ENCODE results near the gene PAFAH1B1. TPM values are rescaled to one million over a fixed set of nuclear protein-coding genes. Genes with fewer than 3 reads are reported as not detected.
A peak's percentile ranks its signal among the peaks of the same experiment; 100 is the strongest.

PAFAH1B1 gene
- total RNA-seq (2013; cell fraction: nucleolus; rRNA removed), result 307 and 312 TPM in 2 replicates
- total RNA-seq (2014; rRNA removed), result 28.9 and 30.1 TPM in 2 replicates
- 64.1 and 66.1 TPM in 2 replicates for total RNA-seq (2014; rRNA removed; fragmentation: Illumina TruSeq; extraction: Trizol)
- total RNA-seq (2021), result 94.4 and 96.8 TPM in 2 replicates
- 74.9 TPM for polyA plus RNA-seq (2011; ENCODE audit: low read depth)
- 107 and 117 TPM in 2 replicates for polyA plus RNA-seq (2011; rRNA removed)
- 43.3 and 60.4 TPM in 2 replicates for polyA plus RNA-seq (2011; cell fraction: cytosol; rRNA removed)
- polyA plus RNA-seq (2011; cell fraction: nucleus; rRNA removed), result 75.1 and 78.2 TPM in 2 replicates
- 87.4 and 107 TPM in 2 replicates for polyA plus RNA-seq (2012)
- polyA plus RNA-seq (2014; fragmentation: Illumina TruSeq; extraction: Trizol), result 61.2 and 87.3 TPM in 2 replicates
- polyA plus RNA-seq (2014; fragmentation: Nextera tagmentation; extraction: Ambion mirVana), result 10 to 100 TPM; 32.6 to 41.0 TPM
- polyA plus RNA-seq (2014; rRNA removed), result 47.6 and 48.8 TPM in 2 replicates
- polyA plus RNA-seq (2016; fragmentation: Nextera tagmentation; extraction: Ambion mirVana), result 10 to 100 TPM; 47.9 to 49.4 TPM
- 43.1 and 89.2 TPM in 2 replicates for polyA minus RNA-seq (2011; rRNA and poly(A)+ RNA removed)
- polyA minus RNA-seq (2011; cell fraction: cytosol; rRNA and poly(A)+ RNA removed), result 34.1 and 43.7 TPM in 2 replicates
- 19.5 and 24.9 TPM in 2 replicates for polyA minus RNA-seq (2011; cell fraction: nucleus; rRNA and poly(A)+ RNA removed)
- Bru-seq, nascent RNA, result percentile 92 among the genes with signal in this experiment
- BruChase-seq, experiment 1, labeled RNA remaining after a 6-hour chase, result percentile 94 among the genes with signal in this experiment
- percentile 94 among the genes with signal in this experiment for BruChase-seq, experiment 2, labeled RNA remaining after a 2-hour chase
- long read RNA-seq, experiment 1, full-length matches to known transcripts, result 11 of 17 reads
- long read RNA-seq, experiment 1, partial matches to known transcripts, result 2 of 17 reads
- long read RNA-seq, experiment 1, other reads (novel, unspliced or antisense), result 4 of 17 reads
- long read RNA-seq, experiment 2, full-length matches to known transcripts, result 80 of 132 reads
- long read RNA-seq, experiment 2, partial matches to known transcripts, result 17 of 132 reads
- long read RNA-seq, experiment 2, other reads (novel, unspliced or antisense), result 35 of 132 reads

DNA sequence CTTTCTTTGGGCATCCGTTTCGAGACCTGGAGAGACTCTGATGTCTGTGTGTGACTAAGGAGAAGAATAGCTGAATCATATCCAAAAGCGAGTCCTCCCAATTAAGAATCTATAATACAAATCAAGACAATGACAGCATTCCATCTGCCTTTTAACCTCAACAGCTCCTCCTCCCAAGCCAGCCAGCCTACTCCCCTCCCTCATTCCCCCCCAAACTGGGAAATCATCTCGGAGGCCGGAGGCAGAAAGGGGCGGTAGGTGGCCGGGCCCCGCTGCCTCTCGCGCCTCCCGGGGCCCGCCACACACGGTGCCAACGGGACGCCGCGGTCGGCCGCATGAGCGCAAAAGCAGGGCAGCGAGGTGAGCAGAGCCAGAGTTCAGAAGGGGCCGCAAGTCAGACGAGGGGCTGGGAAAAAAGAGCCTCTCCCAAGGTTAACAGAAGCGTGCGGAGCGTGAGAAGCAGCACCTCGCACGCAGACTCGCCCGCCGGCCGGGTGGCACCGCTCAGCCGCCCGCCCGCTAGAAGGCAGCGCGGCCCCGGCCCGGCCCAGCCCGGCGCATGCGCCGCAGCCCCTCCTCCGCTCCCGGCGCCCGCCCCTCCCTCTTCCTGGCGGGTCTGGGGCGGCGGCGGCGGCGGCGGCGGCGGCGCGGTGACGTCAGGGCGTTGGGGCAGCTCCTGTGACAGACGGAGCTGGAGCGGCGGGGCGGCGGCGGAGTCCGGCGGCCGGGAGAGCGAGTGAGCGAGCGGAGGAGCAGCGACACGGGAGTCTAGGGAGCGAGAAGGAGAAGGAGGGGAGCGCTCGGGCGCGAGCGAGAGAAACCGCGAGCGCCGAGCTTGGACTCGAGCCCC, at the start of gene PAFAH1B1:
Gene PAFAH1B1 (plus strand): TSS at position 684 of the 850 bp plus-strand sequence. CDS start 44,635 bp downstream, outside the sequence.
- peak within 1 kb of the TSS; percentile 89 for H3K27ac ChIP-seq (ENCODE audit: control insufficient read depth, insufficient read depth)
- peak within 1 kb of the TSS; percentile 89 for H3K9ac ChIP-seq (ENCODE audit: control insufficient read depth, insufficient read depth, low read length)
- BruUV-seq (replicated peaks), result TSS peak; percentile 94
- FAIRE-seq, result no peak
- DNase-seq (ENCODE audit: low read depth, low spot score), result peak; percentile 24
- peak; percentile 80 for ATAC-seq
- CTCF ChIA-PET, result interaction anchor here (0.6 to 1.5 kb wide), 4 partner anchors 41 to 261 kb away, joined by 3 to 4 read pairs (median 4); no protein-coding TSS in a partner anchor
- peak within 1 kb of the TSS; percentile 95 for H3K4me2 ChIP-seq (ENCODE audit: control insufficient read depth, insufficient read depth)
- no peaks in the 10 kb centered on the region for H3K4me1 ChIP-seq (ENCODE audit: control insufficient read depth, insufficient read depth, low read length)
- SMC1A ChIA-PET (ENCODE audit: uncharacterized antibody, unreplicated experiment), result interaction anchor here (0.7 to 1.2 kb wide), 4 partner anchors 12 to 227 kb away, joined by 3 read pairs; no protein-coding TSS in a partner anchor
- in situ Hi-C loops (cut with MboI), result no loop called here
- peak within 1 kb of the TSS; percentile 97 for H2AFZ ChIP-seq (ENCODE audit: control insufficient read depth, low read depth, low read length)
- H3K79me2 ChIP-seq (ENCODE audit: control insufficient read depth, insufficient read depth, low read length), result peaks cover 44% of the 10 kb centered on the region
- H3K27me3 ChIP-seq (replicated peaks in 1 of 2; ENCODE audit: control insufficient read depth in 2 of 2, insufficient read depth in 2 of 2, low read length in 1 of 2), result no peaks in the 10 kb centered on the region
- intact Hi-C loops (cut with micrococcal nuclease; ENCODE audit: unreplicated experiment), result loop anchor here (10.0 kb wide), 1 partner anchor 188 kb away; the partner anchor contains the start of gene MNT
- POLR2A ChIA-PET, result interaction anchor here (0.5 to 2.5 kb wide), 8 partner anchors 27 to 1670 kb away, joined by 3 to 6 read pairs (median 3); no protein-coding TSS in a partner anchor
- no peaks in the 10 kb centered on the region for H3K9me3 ChIP-seq (replicated peaks; ENCODE audit: control insufficient read depth, insufficient read depth, low read length)
- peak within 1 kb of the TSS; percentile 83 for H3K4me3 ChIP-seq
- no peaks in the 10 kb centered on the region for H3K36me3 ChIP-seq (ENCODE audit: control insufficient read depth in 2 of 2, insufficient read depth in 2 of 2, low read length in 1 of 2)
- RAD21 ChIA-PET (ENCODE audit: unreplicated experiment), result interaction anchor here (0.6 to 1.4 kb wide), 6 partner anchors 12 to 117 kb away, joined by 3 read pairs; no protein-coding TSS in a partner anchor
- 2% methylated on average over 32 of the region's 86 CpGs for WGBS (ENCODE audit: insufficient coverage, insufficient replicate concordance, low lambda C conversion rate, missing lambda C conversion rate)
- H4K20me1 ChIP-seq (ENCODE audit: control insufficient read depth, insufficient read depth), result no peaks in the 10 kb centered on the region
- peak; percentile 15; the same call in 1 of the 2 replicates for TF ChIP-seq POLR2AphosphoS2 (IDR thresholded peaks at IDR 0.05; ENCODE audit: low read depth, low read length)
- TF ChIP-seq NRF1 (conservative IDR thresholded peaks at IDR 0.05; ENCODE audit: low read depth, low read length), result peak; percentile 63
- no peak for TF ChIP-seq FOXM1 (IDR thresholded peaks at IDR 0.05; ENCODE audit: low read depth, low read length)
- TF ChIP-seq ATF7 (IDR thresholded peaks at IDR 0.05; ENCODE audit: low read depth), result no peak
- TF ChIP-seq EED (IDR thresholded peaks at IDR 0.05; ENCODE audit: low read depth), result no peak
- TF ChIP-seq DPF2 (IDR thresholded peaks at IDR 0.05), result 0 out of 2 replicates have a peak, but pooled peaks have one; percentile 41
- no peak for TF ChIP-seq SREBF2 (IDR thresholded peaks at IDR 0.05; ENCODE audit: low read length)
- TF ChIP-seq, protein P1, sequence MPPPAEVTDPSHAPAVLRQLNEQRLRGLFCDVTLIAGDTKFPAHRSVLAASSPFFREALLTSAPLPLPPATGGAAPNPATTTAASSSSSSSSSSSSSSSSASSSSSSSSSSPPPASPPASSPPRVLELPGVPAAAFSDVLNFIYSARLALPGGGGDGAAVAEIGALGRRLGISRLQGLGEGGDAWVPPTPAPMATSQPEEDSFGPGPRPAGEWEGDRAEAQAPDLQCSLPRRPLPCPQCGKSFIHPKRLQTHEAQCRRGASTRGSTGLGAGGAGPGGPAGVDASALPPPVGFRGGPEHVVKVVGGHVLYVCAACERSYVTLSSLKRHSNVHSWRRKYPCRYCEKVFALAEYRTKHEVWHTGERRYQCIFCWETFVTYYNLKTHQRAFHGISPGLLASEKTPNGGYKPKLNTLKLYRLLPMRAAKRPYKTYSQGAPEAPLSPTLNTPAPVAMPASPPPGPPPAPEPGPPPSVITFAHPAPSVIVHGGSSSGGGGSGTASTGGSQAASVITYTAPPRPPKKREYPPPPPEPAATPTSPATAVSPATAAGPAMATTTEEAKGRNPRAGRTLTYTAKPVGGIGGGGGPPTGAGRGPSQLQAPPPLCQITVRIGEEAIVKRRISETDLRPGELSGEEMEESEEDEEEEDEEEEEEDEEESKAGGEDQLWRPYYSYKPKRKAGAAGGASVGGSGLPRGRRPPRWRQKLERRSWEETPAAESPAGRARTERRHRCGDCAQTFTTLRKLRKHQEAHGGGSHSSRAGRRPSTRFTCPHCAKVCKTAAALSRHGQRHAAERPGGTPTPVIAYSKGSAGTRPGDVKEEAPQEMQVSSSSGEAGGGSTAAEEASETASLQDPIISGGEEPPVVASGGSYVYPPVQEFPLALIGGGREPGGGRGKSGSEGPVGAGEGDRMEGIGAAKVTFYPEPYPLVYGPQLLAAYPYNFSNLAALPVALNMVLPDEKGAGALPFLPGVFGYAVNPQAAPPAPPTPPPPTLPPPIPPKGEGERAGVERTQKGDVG (CRISPR knock-in tag; IDR thresholded peaks at IDR 0.05), result no peak
- TF ChIP-seq TCF3 (IDR thresholded peaks at IDR 0.05; ENCODE audit: borderline replicate concordance, insufficient read depth, low read depth, low read length), result peak; percentile 44; the same call in 1 of the 2 replicates
- TF ChIP-seq, protein P2, sequence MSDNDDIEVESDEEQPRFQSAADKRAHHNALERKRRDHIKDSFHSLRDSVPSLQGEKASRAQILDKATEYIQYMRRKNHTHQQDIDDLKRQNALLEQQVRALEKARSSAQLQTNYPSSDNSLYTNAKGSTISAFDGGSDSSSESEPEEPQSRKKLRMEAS (IDR thresholded peaks at IDR 0.05; ENCODE audit: low read depth, low read length), result peak; percentile 18; the same call in 1 of the 2 replicates
- TF ChIP-seq STAT1 (conservative IDR thresholded peaks at IDR 0.05), result peak; percentile 69; the same call in 1 of the 2 replicates
- TF ChIP-seq NFXL1 (IDR thresholded peaks at IDR 0.05; ENCODE audit: borderline replicate concordance), result no peak
- TF ChIP-seq CHD2 (IDR thresholded peaks at IDR 0.05; ENCODE audit: borderline replicate concordance, low read depth, low read length), result no peak
